ENCODE data around the gene OLFM2. TPM values are rescaled to one million over a fixed set of nuclear protein-coding genes. Genes with fewer than 3 reads are reported as not detected.
"Not testable (repeated sequence)": the region's sequence is repeated elsewhere in the genome, so short reads cannot be mapped to it uniquely, and the experiment has no call there.

The OLFM2 gene
- total RNA-seq, 2 experiments from 2014 or later, result 9.2 to 9.9 TPM

GRCh38 chr19:9835507-9835949, 100.8 kb downstream of the OLFM2 start:
- ChIA-PET POLR2A (interaction anchor here (1.7 kb wide), 1 partner anchor 24 kb away, joined by 4 read pairs; no protein-coding TSS in a partner anchor), CTCF (interaction anchor here (0.9 to 2.4 kb wide), 7 partner anchors 11 to 96 kb away, joined by 3 to 10 read pairs (median 4); partner anchors contain the start of gene ZNF846)
- Mint-ChIP-seq H3K9me3 (ENCODE audit: insufficient read depth) (no peaks in the 10 kb centered on the region), H3K4me3 (peak overlapping the region; percentile 84), H3K27ac (peak overlapping the region; percentile 79), H3K27me3 (ENCODE audit: low read depth) (no peaks in the 10 kb centered on the region), H3K4me1 (ENCODE audit: low read depth) (peaks cover 23% of the 10 kb centered on the region), H3K36me3 (ENCODE audit: low read depth) (peaks cover 22% of the 10 kb centered on the region)
- DNase-seq (no peak), ATAC-seq (peak; percentile 1)

- Mint-ChIP-seq H3K36me3 (ENCODE audit: low read depth) (peaks cover 21% of the 10 kb centered on the region), H3K27ac (peak within 1 kb of the TSS; percentile 89), H3K4me3 (peak within 1 kb of the TSS; percentile 84), H3K4me1 (ENCODE audit: low read depth) (peaks cover 27% of the 10 kb centered on the region), H3K27me3 (ENCODE audit: low read depth) (no peaks in the 10 kb centered on the region), H3K9me3 (ENCODE audit: insufficient read depth) (no peaks in the 10 kb centered on the region)
- ChIA-PET CTCF (interaction anchor here (0.9 to 2.4 kb wide), 6 partner anchors 12 to 97 kb away, joined by 3 to 10 read pairs (median 4); partner anchors contain the start of gene ZNF846), POLR2A (interaction anchor here (1.3 to 1.7 kb wide), 2 partner anchors 16 to 25 kb away, joined by 3 to 4 read pairs; partner anchors contain the start of gene FBXL12)
- ATAC-seq, result peak; percentile 99
- DNase-seq, result peak; percentile 99
These were observed 101.4 kb downstream of the OLFM2 start, which contains the start of gene PIN1 for GRCh38 chr19:9834726-9835506. PIN1 (plus strand) TSS chr19:9835318; CDS start chr19:9835345, 27 bp downstream.

DNA sequence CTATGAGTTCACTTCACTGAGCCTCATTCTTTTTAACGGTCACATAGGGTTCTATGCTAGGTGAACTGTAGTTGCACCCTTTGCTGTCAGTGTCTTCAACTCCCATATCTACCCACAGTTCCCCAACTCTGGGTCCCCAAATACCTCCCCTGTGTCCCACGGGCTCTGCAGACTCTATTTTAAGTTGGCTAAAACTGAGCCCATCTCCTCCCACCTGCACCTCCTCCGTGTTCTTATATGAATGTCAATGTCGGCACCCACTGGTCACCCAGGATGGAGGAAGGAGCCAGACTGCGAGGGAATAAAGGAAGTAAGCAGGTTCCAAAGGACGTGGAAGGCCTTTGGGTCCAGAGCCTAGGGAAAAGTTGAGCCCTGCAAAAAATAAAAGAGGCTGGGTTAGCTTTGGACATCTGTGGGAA, 102.0 kb downstream of the OLFM2 start:
- POLR2A ChIA-PET, result interaction anchor here (1.3 to 1.7 kb wide), 2 partner anchors 15 to 25 kb away, joined by 3 to 4 read pairs; partner anchors contain the start of gene FBXL12
- peaks cover 30% of the 10 kb centered on the region for H3K4me1 Mint-ChIP-seq (ENCODE audit: low read depth)

DNA sequence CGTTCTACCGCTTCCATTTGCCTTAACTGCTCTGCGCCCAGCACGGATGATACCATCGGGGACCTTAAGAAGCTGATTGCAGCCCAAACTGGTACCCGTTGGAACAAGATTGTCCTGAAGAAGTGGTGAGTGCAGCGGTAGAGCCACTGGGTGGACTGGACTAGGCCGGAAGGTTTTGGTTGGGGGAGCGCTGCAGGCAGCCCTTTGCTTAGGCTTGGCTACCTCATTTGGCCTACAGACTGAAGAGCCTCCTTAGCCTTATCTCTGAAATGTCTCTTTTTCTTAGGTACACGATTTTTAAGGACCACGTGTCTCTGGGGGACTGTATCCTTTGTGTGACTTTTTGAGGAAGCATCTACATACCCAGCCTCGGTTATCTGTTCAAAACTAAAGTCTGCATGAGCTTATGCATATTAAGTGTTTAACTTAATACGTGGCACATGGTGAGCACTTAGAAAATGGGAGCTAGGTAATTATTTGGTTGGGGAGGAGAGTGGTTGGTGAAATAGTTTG, 107.7 kb downstream of the OLFM2 start:
- H3K4me1 Mint-ChIP-seq (ENCODE audit: low read depth), result peaks cover 27% of the 10 kb centered on the region
- POLR2A ChIA-PET, result interaction anchor here (0.6 to 2.3 kb wide), 7 partner anchors 9 to 393 kb away, joined by 3 to 17 read pairs (median 5); partner anchors contain the start of genes FBXL12, ZNF121 and ZNF266

More for the DNA sequence above, 102.0 kb downstream of the OLFM2 start:
- Mint-ChIP-seq H3K27ac (peak overlapping the region; percentile 89), H3K4me3 (peak overlapping the region; percentile 84), H3K36me3 (ENCODE audit: low read depth) (peaks cover 22% of the 10 kb centered on the region), H3K9me3 (ENCODE audit: insufficient read depth) (no peaks in the 10 kb centered on the region), H3K27me3 (ENCODE audit: low read depth) (no peaks in the 10 kb centered on the region)
- ATAC-seq (no peak), DNase-seq (no peak)
- CTCF ChIA-PET, result interaction anchor here (1.4 to 2.4 kb wide), 3 partner anchors 12 to 32 kb away, joined by 3 to 10 read pairs (median 4); no protein-coding TSS in a partner anchor

DNA sequence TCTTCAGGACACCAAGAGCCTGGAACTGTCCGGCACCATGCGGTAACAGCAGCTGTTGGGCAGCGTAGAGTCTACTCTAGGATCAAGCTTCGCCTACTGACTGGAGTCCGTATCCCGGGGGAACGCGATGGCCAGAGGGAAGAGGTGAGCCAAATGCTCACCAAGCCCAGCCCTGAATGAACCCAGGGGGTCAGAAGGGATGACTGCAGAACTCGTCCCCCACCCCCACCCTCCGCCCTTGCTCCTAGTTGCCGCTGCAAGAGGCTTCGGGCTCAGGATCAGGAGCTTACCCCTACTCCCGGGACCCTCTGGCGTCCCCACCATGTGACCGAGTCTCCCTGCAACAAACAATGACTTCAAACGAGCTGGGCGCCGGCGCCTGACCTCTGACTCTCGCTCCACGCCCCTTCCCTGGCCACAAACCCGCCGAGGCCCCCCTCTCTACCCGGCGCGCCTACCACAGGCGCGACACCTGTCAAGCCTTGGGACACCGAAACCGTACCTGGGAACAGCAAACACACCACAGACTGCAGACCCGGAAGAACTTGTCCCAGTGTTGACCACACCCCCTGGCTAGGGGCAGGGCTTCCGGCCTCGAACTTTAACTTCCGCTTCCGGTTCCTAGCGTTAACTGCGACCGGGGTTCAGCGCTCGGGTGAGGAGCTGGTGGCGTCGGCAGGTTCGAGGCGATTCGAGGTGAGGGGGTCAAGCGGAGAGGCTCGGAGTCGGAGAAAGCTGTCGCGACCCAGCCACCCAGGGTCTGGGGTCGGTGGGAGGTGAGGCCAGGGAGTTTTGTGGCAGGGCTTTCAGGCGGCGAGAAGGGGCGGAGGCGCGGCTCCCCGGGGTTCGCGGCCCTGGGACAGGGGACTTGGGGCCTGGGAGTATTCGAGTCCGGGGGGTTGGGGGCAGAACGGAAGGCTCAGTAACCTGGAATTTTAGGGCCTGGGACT, 108.8 kb downstream of the OLFM2 start, which contains the start of gene UBL5:
Gene UBL5 (plus strand): TSS at position 630 of the 950 bp plus-strand sequence. CDS start 420 bp downstream, outside the sequence.
- POLR2A ChIA-PET, result interaction anchor here (0.6 to 2.3 kb wide), 12 partner anchors 9 to 517 kb away, joined by 3 to 17 read pairs (median 5); partner anchors contain the start of genes FBXL12, ZNF121, ZNF266 and ZNF846
- DNase-seq (peak; percentile 94), ATAC-seq (peak; percentile 93)
- Mint-ChIP-seq H3K4me3 (peak within 1 kb of the TSS; percentile 98), H3K9me3 (ENCODE audit: insufficient read depth) (no peaks in the 10 kb centered on the region), H3K4me1 (ENCODE audit: low read depth) (peaks cover 31% of the 10 kb centered on the region), H3K27ac (peak within 1 kb of the TSS; percentile 97), H3K36me3 (ENCODE audit: low read depth) (peaks cover 36% of the 10 kb centered on the region), H3K27me3 (ENCODE audit: low read depth) (no peaks in the 10 kb centered on the region)
- CTCF ChIA-PET, result interaction anchor here (1.0 to 1.2 kb wide), 2 partner anchors 9 to 200 kb away, joined by 4 read pairs; no protein-coding TSS in a partner anchor

More for the DNA sequence above, 107.7 kb downstream of the OLFM2 start:
- DNase-seq (no peak), ATAC-seq (no peak)
- peaks cover 32% of the 10 kb centered on the region for H3K36me3 Mint-ChIP-seq (ENCODE audit: low read depth)
- H3K4me3 Mint-ChIP-seq, result peak overlapping the region; percentile 98
- H3K27ac Mint-ChIP-seq, result peak overlapping the region; percentile 97
- no peaks in the 10 kb centered on the region for H3K27me3 Mint-ChIP-seq (ENCODE audit: low read depth)
- no peaks in the 10 kb centered on the region for H3K9me3 Mint-ChIP-seq (ENCODE audit: insufficient read depth)
- CTCF ChIA-PET, result interaction anchor here (1.2 kb wide), 1 partner anchor 35 kb away, joined by 3 read pairs; no protein-coding TSS in a partner anchor

DNA sequence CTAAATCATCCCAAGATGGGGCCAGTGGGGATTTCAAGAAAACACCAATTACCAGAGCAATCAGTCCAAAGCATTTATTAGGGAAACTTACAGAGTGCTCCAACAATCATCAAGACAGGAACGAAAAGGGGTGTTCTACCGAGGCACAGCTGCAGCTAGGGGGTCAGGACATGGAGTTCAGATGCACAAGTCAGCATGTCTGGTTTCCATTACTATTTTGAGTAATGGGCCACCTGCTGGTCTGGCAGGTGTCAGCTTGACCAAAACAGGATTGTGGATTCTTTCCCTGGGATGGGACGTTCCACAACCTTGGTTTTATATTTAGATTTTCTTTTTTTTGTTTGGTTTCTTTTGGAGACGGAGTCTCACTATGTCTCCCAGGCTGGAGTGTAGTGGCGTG, 112.5 kb downstream of the OLFM2 start:
- CTCF ChIA-PET, result no interaction called here
- POLR2A ChIA-PET, result interaction anchor here (0.6 kb wide), 1 partner anchor 684 kb away, joined by 3 read pairs; the partner anchor contains the start of gene ZNF317
- H3K4me1 Mint-ChIP-seq (ENCODE audit: low read depth), result peaks cover 31% of the 10 kb centered on the region

GRCh38 chr19:9820034-9820433, 116.3 kb downstream of the OLFM2 start:
- H3K9me3 Mint-ChIP-seq (ENCODE audit: insufficient read depth); CTCF ChIA-PET; ATAC-seq; H3K27me3 Mint-ChIP-seq (ENCODE audit: low read depth); DNase-seq; POLR2A ChIA-PET: not testable (repeated sequence)
- Mint-ChIP-seq H3K27ac (peak overlapping the region; percentile 97), H3K4me1 (ENCODE audit: low read depth) (peaks cover 34% of the 10 kb centered on the region), H3K4me3 (peak overlapping the region; percentile 92), H3K36me3 (ENCODE audit: low read depth) (peaks cover 35% of the 10 kb centered on the region)

More for the DNA sequence above, 112.5 kb downstream of the OLFM2 start:
- Mint-ChIP-seq H3K27ac (no peak overlapping the region), H3K9me3 (ENCODE audit: insufficient read depth) (no peaks in the 10 kb centered on the region), H3K4me3 (no peak overlapping the region), H3K36me3 (ENCODE audit: low read depth) (peaks cover 21% of the 10 kb centered on the region), H3K27me3 (ENCODE audit: low read depth) (no peaks in the 10 kb centered on the region)
- ATAC-seq, result no peak
- DNase-seq, result no peak

GRCh38 chr19:9819596-9819909, 116.8 kb downstream of the OLFM2 start:
- Mint-ChIP-seq H3K9me3 (ENCODE audit: insufficient read depth) (peaks cover 14% of the 10 kb centered on the region), H3K27me3 (ENCODE audit: low read depth) (no peaks in the 10 kb centered on the region), H3K4me1 (ENCODE audit: low read depth) (peaks cover 37% of the 10 kb centered on the region), H3K27ac (peak overlapping the region; percentile 97), H3K4me3 (peak overlapping the region; percentile 92), H3K36me3 (ENCODE audit: low read depth) (peaks cover 40% of the 10 kb centered on the region)
- ATAC-seq (no peak), DNase-seq (no peak)
- POLR2A ChIA-PET, result interaction anchor here (0.6 to 2.0 kb wide), 9 partner anchors 8 to 384 kb away, joined by 3 to 17 read pairs (median 5); partner anchors contain the start of genes PIN1, UBL5, ZNF266 and ZNF846
- CTCF ChIA-PET, result no interaction called here

DNA sequence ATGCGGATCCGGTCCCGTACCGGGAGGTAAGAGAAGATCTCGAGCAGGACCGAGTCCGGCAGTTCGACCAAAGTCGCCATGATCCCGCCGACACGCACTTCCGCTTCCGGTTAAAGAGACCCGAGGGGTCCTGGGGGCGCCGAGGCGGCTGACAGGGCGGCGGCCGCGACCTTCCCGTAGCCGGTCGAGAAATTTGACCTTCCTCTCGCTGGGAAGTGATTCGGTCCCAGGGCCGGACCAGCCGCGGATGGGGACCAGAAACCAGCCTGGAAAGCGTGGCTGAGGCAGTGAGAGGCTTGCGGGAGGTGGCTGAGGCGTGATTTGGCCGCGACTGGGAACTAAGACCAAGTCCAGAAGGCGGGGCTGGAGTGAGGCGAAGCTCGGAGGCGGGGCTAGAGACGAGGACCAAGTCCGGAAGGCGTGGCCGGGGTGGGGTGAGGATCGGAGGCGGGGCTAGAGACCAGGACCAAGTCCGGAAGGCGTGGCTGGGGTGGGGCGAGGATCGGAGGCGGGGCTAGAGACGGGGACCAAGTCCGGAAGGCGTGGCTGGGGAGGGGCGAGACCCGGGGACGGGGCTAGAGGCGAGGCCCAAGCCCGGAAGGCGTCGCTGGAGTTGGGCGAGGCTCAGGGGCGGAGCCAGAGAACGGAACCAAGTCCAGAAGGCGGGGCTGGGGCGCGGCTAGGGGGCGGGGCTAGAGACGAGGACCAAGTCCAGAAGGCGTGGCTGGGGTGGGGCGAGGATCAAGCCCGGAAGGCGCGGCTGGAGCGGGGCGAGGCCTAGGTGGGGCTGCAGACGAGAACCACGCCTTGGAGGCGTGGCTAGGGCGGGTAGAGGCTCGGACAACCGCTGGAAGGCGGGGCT, 117.3 kb downstream of the OLFM2 start, which contains the start of gene FBXL12:
Gene FBXL12 (minus strand): TSS at position 346 of the 862 bp plus-strand sequence. CDS start 266 bp downstream, at position 80.
- Mint-ChIP-seq H3K9me3 (ENCODE audit: insufficient read depth) (peaks cover 14% of the 10 kb centered on the region), H3K27me3 (ENCODE audit: low read depth) (no peaks in the 10 kb centered on the region), H3K36me3 (ENCODE audit: low read depth) (peaks cover 43% of the 10 kb centered on the region), H3K4me1 (ENCODE audit: low read depth) (peaks cover 37% of the 10 kb centered on the region), H3K4me3 (peak within 1 kb of the TSS; percentile 92), H3K27ac (peak within 1 kb of the TSS; percentile 97)
- peak; percentile 100 for DNase-seq
- POLR2A ChIA-PET, result interaction anchor here (0.6 to 2.0 kb wide), 11 partner anchors 8 to 1853 kb away, joined by 3 to 17 read pairs (median 4); partner anchors contain the start of genes PIN1, UBL5, ZNF266 and ZNF846
- peak; percentile 92 for ATAC-seq
- CTCF ChIA-PET, result no interaction called here
